Dendritic cell treated with granulocyte-macrophage colony-stimulating factor and Interleukin-4, amounts not matched to agents 40 ng/mL and 50 ng/mL, for 4 days (primary cell): Measurements from ENCODE around the gene RRP9.
A peak's percentile ranks its signal among the peaks of the same experiment; 100 is the strongest.
"Not testable (repeated sequence)": the region's sequence is repeated elsewhere in the genome, so short reads cannot be mapped to it uniquely, and the experiment has no call there.

Source experiments
- H3K27ac Mint-ChIP-seq: one replicate; pipeline ENCODE4 v1.8.0; 2022; ENCODE audit warnings: mild to moderate bottlenecking, mixed read lengths
- H3K27me3 Mint-ChIP-seq: one replicate; pipeline ENCODE4 v1.8.0; 2022; ENCODE audit warnings: mild to moderate bottlenecking, mixed read lengths
- H3K36me3 Mint-ChIP-seq: one replicate; pipeline ENCODE4 v1.8.0; 2022; ENCODE audit warnings: low read depth, mixed read lengths
- H3K4me1 Mint-ChIP-seq: one replicate; pipeline ENCODE4 v1.8.0; 2022; ENCODE audit warnings: low read depth, mixed read lengths
- H3K4me3 Mint-ChIP-seq: one replicate; pipeline ENCODE4 v1.8.0; 2022; ENCODE audit warnings: mild to moderate bottlenecking, moderate library complexity, mixed read lengths
- H3K9me3 Mint-ChIP-seq: one replicate; pipeline ENCODE4 v1.8.0; 2022; ENCODE audit warnings: mixed read lengths
- intact Hi-C: fragments of 100-400 bp; cut with micrococcal nuclease; formaldehyde crosslinking; loops from one replicate; pipeline ENCODE4 v1.15.0; 2022

The RRP9 gene, protein sequence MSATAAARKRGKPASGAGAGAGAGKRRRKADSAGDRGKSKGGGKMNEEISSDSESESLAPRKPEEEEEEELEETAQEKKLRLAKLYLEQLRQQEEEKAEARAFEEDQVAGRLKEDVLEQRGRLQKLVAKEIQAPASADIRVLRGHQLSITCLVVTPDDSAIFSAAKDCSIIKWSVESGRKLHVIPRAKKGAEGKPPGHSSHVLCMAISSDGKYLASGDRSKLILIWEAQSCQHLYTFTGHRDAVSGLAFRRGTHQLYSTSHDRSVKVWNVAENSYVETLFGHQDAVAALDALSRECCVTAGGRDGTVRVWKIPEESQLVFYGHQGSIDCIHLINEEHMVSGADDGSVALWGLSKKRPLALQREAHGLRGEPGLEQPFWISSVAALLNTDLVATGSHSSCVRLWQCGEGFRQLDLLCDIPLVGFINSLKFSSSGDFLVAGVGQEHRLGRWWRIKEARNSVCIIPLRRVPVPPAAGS

DNA sequence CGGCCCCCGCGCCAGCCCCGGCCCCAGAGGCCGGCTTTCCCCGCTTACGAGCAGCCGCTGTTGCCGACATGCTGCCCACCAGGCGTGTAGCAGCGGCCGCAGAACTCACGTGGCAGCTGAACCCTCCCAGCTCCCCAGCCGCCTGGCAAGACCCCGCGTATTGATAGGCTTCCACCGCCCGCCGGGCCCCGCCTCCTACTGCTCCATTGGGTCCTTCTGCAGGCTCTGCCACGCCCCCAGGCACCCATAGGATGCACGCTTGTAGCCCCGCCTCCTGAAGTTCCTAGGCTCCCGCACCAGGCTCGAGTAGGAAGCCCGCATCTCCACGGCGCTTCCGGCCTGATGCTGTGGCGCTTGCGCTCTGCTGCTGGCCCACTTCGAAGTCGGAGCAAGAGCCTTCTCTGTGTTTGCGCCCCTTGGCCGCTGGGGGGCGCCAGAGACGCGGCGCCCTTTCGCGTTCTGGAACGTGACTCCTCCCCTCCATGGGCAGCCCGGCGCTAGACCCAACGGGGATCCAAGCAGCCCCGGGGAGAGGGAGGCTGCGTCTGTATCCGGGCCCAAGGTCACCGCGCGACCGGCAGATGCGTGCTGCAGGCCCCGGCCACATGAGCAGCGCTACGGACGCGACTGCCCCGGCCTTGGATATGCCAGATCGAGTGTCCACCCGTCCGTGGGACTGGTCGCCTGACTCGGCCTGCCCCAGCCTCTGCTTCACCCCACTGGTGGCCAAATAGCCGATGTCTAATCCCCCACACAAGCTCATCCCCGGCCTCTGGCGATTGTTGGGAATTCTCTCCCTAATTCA lies at the start of gene RRP9, which contains the start of gene PARP3:
Gene RRP9 (minus strand): TSS at position 107 of the 805 bp plus-strand sequence. CDS start 37 bp downstream, at position 70.
Gene PARP3 (plus strand): TSS at position 566 of the 805 bp plus-strand sequence. CDS start 993 bp downstream, outside the sequence.
- Mint-ChIP-seq H3K27ac (peak within 1 kb of the TSS; percentile 85), H3K9me3 (no peaks in the 10 kb centered on the region), H3K4me3 (peak within 1 kb of the TSS; percentile 82), H3K27me3 (no peaks in the 10 kb centered on the region), H3K36me3 (peaks cover 38% of the 10 kb centered on the region), H3K4me1 (peaks cover 48% of the 10 kb centered on the region)
- intact Hi-C loops, result loop anchor here (1.0 to 5.0 kb wide), 3 partner anchors 32 to 115 kb away; partner anchors contain the start of genes ABHD14B, DUSP7 and RPL29

DNA sequence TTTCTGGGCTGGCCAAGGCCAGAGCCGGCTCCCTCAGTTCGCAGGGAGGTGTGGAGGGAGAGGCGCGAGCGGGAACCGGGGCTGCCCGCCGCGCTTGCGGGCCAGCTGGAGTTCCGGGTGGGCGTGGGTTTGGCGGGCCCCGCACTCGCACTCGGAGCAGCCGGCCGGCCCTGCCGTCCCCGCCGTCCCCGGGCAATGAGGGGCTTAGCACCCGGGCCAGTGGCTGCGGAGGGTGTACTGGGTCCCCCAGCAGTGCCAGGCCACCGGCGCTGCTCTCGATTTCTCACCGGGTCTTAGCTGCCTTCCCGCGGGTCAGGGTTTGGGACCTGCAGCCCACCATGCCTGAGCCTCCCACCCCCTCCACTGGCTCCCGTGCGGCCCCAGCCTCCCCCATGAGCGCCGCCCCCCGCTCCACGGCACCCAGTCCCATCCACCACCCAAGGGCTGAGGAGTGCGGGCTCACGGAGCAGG lies 48.8 kb upstream of the RRP9 start:
- intact Hi-C loops, H3K4me3 Mint-ChIP-seq, H3K27ac Mint-ChIP-seq, H3K9me3 Mint-ChIP-seq, H3K27me3 Mint-ChIP-seq: not testable (repeated sequence)
- peaks cover 62% of the 10 kb centered on the region for H3K36me3 Mint-ChIP-seq
- H3K4me1 Mint-ChIP-seq, result peaks cover 27% of the 10 kb centered on the region

DNA sequence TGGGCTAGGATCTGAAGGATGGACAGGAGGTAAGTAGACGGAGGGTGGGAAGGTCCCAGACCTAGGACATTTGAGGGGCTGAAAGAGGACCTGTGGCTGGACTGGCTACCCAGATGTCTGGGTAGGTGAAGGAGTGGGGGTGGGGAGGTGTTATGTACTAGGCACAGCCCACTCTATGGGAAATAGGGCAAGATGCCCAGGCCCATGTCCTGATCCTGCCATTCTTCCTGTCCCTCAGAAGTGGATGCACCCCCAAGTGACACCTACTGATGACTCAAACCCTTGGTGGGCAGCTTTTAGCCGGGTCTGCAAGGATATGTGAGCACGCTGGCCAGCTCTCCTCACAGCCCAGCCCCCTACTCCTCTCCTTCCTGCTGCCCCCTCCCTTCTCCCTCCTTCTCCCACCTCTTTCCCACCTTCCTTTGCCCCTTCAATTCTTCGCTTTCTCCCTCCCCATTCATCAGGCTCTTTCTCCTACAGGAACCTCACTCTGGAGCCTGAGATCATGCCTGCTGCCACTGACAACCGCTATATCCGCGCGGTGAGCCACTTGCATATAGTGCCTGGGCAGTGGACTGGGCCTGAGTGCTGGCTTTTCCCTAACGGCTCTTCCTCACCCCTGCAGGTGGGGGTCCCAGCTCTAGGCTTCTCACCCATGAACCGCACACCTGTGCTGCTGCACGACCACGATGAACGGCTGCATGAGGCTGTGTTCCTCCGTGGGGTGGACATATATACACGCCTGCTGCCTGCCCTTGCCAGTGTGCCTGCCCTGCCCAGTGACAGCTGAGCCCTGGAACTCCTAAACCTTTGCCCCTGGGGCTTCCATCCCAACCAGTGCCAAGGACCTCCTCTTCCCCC lies 46.8 kb upstream of the RRP9 start:
- intact Hi-C loops, result no loop called here

DNA sequence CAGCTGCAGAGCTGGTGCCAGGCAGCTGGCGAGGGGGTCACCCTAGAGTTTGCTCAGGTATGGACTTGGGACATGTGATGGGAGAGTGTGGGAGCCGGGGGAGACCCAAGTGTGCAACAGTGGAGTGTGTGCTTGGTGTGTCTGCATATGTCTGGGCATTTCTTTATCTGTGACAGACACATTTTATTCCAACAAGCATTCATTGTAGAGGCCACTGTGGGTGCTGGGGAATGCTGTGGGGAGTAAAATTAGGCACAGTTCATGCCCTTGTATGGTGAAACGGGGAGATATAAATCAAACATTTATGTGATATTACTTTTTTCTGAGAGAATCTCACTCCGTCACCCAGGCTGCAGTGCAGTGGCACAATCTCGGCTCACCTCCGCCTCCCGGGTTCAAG lies 45.9 kb upstream of the RRP9 start:
- H3K4me1 Mint-ChIP-seq, result peaks cover 33% of the 10 kb centered on the region
- intact Hi-C loops, result no loop called here
- H3K36me3 Mint-ChIP-seq, result peaks cover 39% of the 10 kb centered on the region
- H3K27ac Mint-ChIP-seq, result no peak overlapping the region
- no peaks in the 10 kb centered on the region for H3K27me3 Mint-ChIP-seq
- no peak overlapping the region for H3K4me3 Mint-ChIP-seq
- no peaks in the 10 kb centered on the region for H3K9me3 Mint-ChIP-seq

More for the DNA sequence above, 46.8 kb upstream of the RRP9 start:
- Mint-ChIP-seq H3K4me1 (peaks cover 28% of the 10 kb centered on the region), H3K4me3 (no peak overlapping the region), H3K9me3 (no peaks in the 10 kb centered on the region), H3K36me3 (peaks cover 42% of the 10 kb centered on the region), H3K27ac (no peak overlapping the region), H3K27me3 (no peaks in the 10 kb centered on the region)

DNA sequence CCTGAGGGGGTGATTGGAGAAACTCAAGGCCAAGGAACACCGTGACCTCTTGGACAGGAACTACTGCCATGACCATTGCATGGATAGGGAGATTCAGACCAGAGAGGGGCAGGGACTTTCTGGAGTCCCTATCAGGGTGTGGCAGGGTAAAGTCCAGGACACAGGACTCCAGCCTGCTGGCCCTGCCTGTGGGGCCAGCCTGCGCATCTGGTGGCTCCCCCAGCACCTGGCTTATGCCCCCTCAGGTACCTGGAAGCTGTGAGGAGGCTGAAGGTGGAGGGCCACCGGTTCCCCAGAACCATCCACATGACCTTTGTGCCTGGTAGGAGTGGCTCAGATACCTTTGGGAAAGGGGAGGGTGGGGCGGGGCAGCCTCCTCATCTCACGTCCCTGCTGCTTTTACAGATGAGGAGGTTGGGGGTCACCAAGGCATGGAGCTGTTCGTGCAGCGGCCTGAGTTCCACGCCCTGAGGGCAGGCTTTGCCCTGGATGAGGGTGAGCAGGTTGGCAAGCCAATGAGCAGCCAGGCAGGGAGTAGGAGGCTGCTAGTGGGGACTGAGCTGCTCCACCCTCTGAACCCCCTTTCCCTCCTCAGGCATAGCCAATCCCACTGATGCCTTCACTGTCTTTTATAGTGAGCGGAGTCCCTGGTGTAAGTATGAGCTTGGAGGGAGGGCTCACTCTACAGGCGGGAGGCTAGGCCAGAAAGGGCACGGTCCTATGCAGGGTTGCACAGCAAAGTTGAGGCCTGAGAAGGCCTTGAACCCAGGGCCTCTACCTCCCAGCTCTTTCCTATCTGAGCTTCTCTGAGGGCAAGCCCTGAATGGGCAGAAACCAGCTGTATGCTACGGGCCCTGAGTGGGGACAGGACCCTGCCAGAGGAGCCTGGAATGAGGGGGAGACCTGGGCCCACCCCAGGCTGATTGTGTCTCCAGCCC lies 44.6 kb upstream of the RRP9 start:
- peaks cover 40% of the 10 kb centered on the region for H3K4me1 Mint-ChIP-seq
- no peak overlapping the region for H3K27ac Mint-ChIP-seq
- intact Hi-C loops, result no loop called here
- no peak overlapping the region for H3K4me3 Mint-ChIP-seq
- H3K9me3 Mint-ChIP-seq, result no peaks in the 10 kb centered on the region
- peaks cover 29% of the 10 kb centered on the region for H3K36me3 Mint-ChIP-seq
- no peaks in the 10 kb centered on the region for H3K27me3 Mint-ChIP-seq

DNA sequence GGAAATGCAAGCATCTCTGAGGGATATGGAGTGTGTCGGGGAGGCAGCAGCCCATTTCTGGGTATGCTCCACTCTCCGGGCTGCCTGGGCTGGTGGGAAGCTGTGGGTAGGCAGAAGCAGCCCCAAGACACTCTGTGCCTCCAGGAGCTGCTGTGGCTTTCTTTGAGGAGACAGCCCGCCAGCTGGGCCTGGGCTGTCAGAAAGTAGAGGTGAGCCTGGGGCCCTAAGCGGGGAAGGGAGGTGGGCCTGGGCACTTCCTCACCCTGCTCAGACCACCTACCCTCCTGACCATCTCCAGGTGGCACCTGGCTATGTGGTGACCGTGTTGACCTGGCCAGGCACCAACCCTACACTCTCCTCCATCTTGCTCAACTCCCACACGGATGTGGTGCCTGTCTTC lies 43.4 kb upstream of the RRP9 start:
- H3K4me1 Mint-ChIP-seq, result peaks cover 46% of the 10 kb centered on the region
- H3K36me3 Mint-ChIP-seq, result peaks cover 32% of the 10 kb centered on the region
- no peak overlapping the region for H3K27ac Mint-ChIP-seq
- no peaks in the 10 kb centered on the region for H3K27me3 Mint-ChIP-seq
- H3K9me3 Mint-ChIP-seq, result no peaks in the 10 kb centered on the region
- no peak overlapping the region for H3K4me3 Mint-ChIP-seq
- intact Hi-C loops, result no loop called here

DNA sequence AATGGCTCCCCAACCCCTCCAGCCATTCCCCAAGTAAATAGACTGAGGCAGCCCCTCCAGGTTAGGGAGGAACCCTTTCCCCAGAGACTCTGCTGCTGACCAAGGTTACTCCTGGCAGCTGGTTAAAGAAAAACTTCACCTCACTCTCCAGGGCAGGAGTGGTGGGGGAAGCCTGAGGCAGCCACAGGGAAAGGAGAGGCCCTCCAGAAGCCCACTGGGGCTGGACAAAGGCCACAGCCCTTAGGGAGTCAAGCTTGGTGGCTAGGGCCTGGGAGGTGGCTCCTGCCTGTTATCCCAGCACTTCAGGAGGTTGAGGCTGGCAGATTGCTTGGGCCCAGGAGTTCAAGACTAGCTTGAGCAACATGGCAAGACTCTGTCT lies 42.6 kb upstream of the RRP9 start:
- peak overlapping the region; percentile 90 for H3K27ac Mint-ChIP-seq
- H3K4me1 Mint-ChIP-seq, result peaks cover 46% of the 10 kb centered on the region
- peaks cover 32% of the 10 kb centered on the region for H3K36me3 Mint-ChIP-seq
- intact Hi-C loops, result no loop called here
- H3K9me3 Mint-ChIP-seq, result no peaks in the 10 kb centered on the region
- no peaks in the 10 kb centered on the region for H3K27me3 Mint-ChIP-seq
- peak overlapping the region; percentile 35 for H3K4me3 Mint-ChIP-seq

DNA sequence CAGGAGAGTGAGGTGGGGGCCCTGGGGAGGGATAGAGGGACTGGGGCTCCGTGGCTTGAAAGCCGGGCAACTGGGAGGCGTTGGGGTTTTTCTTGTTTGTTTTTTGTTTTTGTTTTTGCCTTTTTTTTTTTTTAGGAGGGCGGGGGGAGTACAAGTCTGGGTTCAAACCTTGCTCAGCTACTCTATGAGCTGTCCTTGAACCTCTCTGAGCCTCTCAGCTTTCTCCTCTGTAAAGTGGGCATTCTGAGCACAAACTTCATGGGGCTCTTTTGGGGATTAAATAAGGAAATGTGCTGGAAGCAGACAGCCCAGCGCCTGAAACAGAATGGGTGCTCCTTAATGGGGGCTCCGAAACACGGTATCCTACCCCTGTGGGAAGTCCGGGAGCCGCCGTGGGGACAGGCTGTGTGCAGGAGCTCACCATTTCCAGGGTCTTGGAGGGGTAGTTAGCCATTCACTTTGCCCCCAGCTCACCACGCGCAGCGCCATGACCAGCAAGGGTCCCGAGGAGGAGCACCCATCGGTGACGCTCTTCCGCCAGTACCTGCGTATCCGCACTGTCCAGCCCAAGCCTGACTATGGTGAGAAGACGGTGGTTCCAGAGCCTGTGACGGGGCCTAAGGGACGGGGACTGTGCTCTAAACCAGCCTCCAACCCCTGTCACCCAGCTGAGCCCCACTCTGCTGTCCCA lies 42.0 kb upstream of the RRP9 start:
- peak overlapping the region; percentile 89 for H3K4me3 Mint-ChIP-seq
- peaks cover 27% of the 10 kb centered on the region for H3K36me3 Mint-ChIP-seq
- no peaks in the 10 kb centered on the region for H3K27me3 Mint-ChIP-seq
- peaks cover 46% of the 10 kb centered on the region for H3K4me1 Mint-ChIP-seq
- H3K9me3 Mint-ChIP-seq, result no peaks in the 10 kb centered on the region
- peak overlapping the region; percentile 90 for H3K27ac Mint-ChIP-seq
- intact Hi-C loops, result no loop called here

DNA sequence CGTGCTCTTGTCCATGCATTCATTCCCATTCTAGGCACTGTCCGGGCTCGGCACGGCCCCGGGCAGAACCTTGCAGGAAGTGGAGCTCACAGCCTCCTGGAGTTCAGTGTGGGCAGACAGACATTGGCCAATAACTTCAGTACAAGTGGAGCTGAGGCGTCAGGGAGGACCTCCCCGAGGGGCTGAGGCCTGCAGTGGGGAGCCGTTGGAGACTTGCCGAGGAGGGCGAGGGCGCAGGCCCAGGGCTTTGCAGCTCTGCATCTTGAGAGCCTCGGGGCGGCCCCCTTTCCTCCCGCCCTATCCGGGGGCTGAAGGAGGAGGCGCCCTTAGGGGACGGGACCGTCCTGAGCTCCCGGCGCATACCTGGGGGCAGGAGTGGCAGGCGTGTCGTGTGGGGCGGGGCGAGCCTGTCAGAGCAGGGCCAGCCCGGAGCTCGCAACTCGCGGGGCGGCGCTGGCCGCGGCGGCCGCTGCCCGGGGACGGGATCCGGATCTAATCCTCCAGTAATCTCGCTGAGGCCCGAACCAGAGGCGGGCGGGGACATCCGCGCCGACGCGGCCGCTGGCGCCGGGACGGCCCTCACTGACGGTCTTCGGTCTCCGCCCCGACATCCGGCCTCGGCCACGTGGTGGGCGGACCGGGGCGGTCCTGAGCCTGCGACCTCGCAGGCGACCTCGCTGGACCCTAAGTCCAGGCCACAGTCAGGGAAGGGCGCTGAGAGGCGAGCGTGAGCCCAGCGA lies 41.3 kb upstream of the RRP9 start, which contains the start of gene ACY1:
Gene ACY1 (plus strand): TSS at position 698 of the 740 bp plus-strand sequence. CDS start 530 bp downstream, outside the sequence.
- intact Hi-C loops, result no loop called here
- no peaks in the 10 kb centered on the region for H3K9me3 Mint-ChIP-seq
- H3K4me3 Mint-ChIP-seq, result peak within 1 kb of the TSS; percentile 89
- peaks cover 20% of the 10 kb centered on the region for H3K36me3 Mint-ChIP-seq
- peaks cover 46% of the 10 kb centered on the region for H3K4me1 Mint-ChIP-seq
- no peaks in the 10 kb centered on the region for H3K27me3 Mint-ChIP-seq
- peak within 1 kb of the TSS; percentile 90 for H3K27ac Mint-ChIP-seq

DNA sequence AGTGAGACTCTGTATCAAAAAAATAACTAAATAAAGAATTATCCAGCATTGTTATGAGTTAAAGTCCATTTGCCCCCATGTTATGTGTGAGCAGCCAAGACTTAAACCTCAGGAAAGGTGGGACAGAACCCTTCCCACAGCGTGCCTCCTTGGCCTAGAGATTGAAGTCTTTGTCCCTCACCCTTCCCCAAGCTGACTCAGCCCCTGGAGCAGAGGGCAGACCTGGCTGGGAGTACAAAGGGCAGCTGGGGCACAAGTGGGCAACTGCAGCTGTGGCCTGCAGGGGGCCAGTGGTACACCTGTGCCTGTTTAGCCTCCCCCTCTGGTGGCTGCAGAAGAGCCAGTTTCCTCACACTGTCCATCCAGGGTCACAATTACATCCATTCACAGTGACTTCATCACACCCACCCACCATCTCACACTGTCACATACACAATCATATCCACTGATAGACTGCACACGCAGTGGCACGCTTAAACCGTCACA lies 40.7 kb upstream of the RRP9 start:
- Mint-ChIP-seq H3K27me3 (no peaks in the 10 kb centered on the region), H3K36me3 (peaks cover 20% of the 10 kb centered on the region), H3K4me3 (peak overlapping the region; percentile 89), H3K9me3 (no peaks in the 10 kb centered on the region), H3K4me1 (peaks cover 49% of the 10 kb centered on the region), H3K27ac (peak overlapping the region; percentile 90)
- intact Hi-C loops, result no loop called here

DNA sequence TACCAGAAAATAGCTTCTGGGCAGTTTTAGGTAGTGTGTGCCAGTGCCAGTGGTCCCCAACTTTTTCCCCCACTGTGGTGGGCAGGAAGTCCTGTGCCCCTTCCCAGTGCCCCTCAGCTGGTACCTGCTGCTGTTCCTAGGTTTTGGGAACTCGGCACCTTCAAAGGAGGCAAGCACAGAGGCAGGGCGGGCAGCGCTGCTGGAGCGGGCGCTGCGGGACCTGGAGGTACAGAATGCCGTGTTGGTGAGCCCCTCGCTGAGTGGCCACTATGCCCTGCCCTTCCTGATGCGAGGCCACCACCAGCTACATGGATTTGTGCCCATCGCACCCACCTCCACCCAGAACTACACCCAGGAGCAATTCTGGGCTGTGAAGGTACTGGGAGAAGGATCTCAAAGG lies 38.5 kb upstream of the RRP9 start:
- Mint-ChIP-seq H3K4me1 (peaks cover 61% of the 10 kb centered on the region), H3K27ac (peak overlapping the region; percentile 4), H3K4me3 (no peak overlapping the region), H3K9me3 (no peaks in the 10 kb centered on the region), H3K36me3 (peaks cover 25% of the 10 kb centered on the region), H3K27me3 (no peaks in the 10 kb centered on the region)
- intact Hi-C loops, result no loop called here
